ENCODE measurements around the gene ARID1A.

GRCh38 chr1:26733982-26734381 lies 38.2 kb downstream of the ARID1A start:
- TF ChIP-seq CTCF (optimal IDR thresholded peaks at IDR 0.05 in 1 of 3, IDR thresholded peaks at IDR 0.05 in 1 of 3, conservative IDR thresholded peaks at IDR 0.05 in 1 of 3; ENCODE audit: extremely low read depth in 1 of 3, insufficient read depth in 2 of 3, low read length in 3 of 3) (no peak), EZH2 (IDR thresholded peaks at IDR 0.05; ENCODE audit: low read length) (no peak)

Data from keratinocyte (primary cell).